HEK293 (cell line): ENCODE measurements around the gene MLEC.

Source experiments
- GLI2 ChIP-seq: fragments of 450-650 bp; formaldehyde crosslinking; IDR thresholded peaks from 2 replicates; pipeline ENCODE4; 2017; ENCODE audit warnings: missing biosample characterization, missing genetic modification characterization, low read depth, borderline replicate concordance
- HIC1 ChIP-seq: fragments of 450-650 bp; formaldehyde crosslinking; IDR thresholded peaks from 2 replicates; pipeline ENCODE4 v1.5.1; 2016; ENCODE audit warnings: missing biosample characterization, missing genetic modification characterization
- HOXA7 ChIP-seq: sonication (generic); formaldehyde crosslinking; IDR thresholded peaks from 2 replicates; pipeline ENCODE4 v1.8.1; 2022; ENCODE audit warnings: missing genetic modification reagents, borderline replicate concordance
- PBX3 ChIP-seq: sonication (generic); formaldehyde crosslinking; IDR thresholded peaks from 2 replicates; pipeline ENCODE4 v1.8.1; 2022; ENCODE audit warnings: mild to moderate bottlenecking, moderate library complexity, missing genetic modification reagents
- PRDM6 ChIP-seq: fragments of 450-650 bp; formaldehyde crosslinking; IDR thresholded peaks from 2 replicates; pipeline ENCODE4 v1.5.1; 2017; ENCODE audit warnings: missing biosample characterization, missing genetic modification characterization
- SCRT1 ChIP-seq: fragments of 450-650 bp; formaldehyde crosslinking; IDR thresholded peaks from 2 replicates; pipeline ENCODE4 v1.5.1; 2016; ENCODE audit warnings: missing biosample characterization, missing genetic modification characterization, borderline replicate concordance
- SETDB1 ChIP-seq: IDR thresholded peaks from one replicate; pipeline ENCODE4 v1.6.1; 2017; ENCODE audit warnings: mild to moderate bottlenecking, low read length, moderate library complexity, mixed read lengths; ENCODE audit not compliant: insufficient read length
- TSHZ1 ChIP-seq: fragments of 450-650 bp; formaldehyde crosslinking; IDR thresholded peaks from 2 replicates; pipeline ENCODE4 v1.5.1; 2016; ENCODE audit warnings: missing biosample characterization, missing genetic modification characterization, borderline replicate concordance
- WT1 ChIP-seq: fragments of 450-650 bp; formaldehyde crosslinking; IDR thresholded peaks from 2 replicates; pipeline ENCODE4 v1.5.1; 2016; ENCODE audit warnings: missing biosample characterization, missing genetic modification characterization
- ZBTB10 ChIP-seq: fragments of 450-650 bp; formaldehyde crosslinking; IDR thresholded peaks from 2 replicates; pipeline ENCODE4 v1.5.1; 2016; ENCODE audit warnings: missing biosample characterization, missing genetic modification characterization
- ZFP37 ChIP-seq: fragments of 450-650 bp; formaldehyde crosslinking; IDR thresholded peaks from 2 replicates; pipeline ENCODE4 v1.5.1; 2016; ENCODE audit warnings: missing biosample characterization, missing genetic modification characterization
- ZFP41 ChIP-seq: fragments of 450-650 bp; formaldehyde crosslinking; IDR thresholded peaks from 2 replicates; pipeline ENCODE4 v1.5.1; 2016; ENCODE audit warnings: missing biosample characterization, missing genetic modification characterization, borderline replicate concordance
- ZNF16 ChIP-seq: fragments of 450-650 bp; formaldehyde crosslinking; IDR thresholded peaks from 2 replicates; pipeline ENCODE4 v1.5.1; 2016; ENCODE audit warnings: low read depth, missing biosample characterization, missing genetic modification characterization
- ZNF18 ChIP-seq: fragments of 450-650 bp; formaldehyde crosslinking; IDR thresholded peaks from 2 replicates; pipeline ENCODE4 v1.5.1; 2016; ENCODE audit warnings: missing biosample characterization, missing genetic modification characterization
- ZNF202 ChIP-seq: fragments of 450-650 bp; formaldehyde crosslinking; IDR thresholded peaks from 2 replicates; pipeline ENCODE4 v1.5.1; 2016; ENCODE audit warnings: missing biosample characterization, missing genetic modification characterization, borderline replicate concordance
- ZNF24 ChIP-seq: fragments of 450-650 bp; formaldehyde crosslinking; IDR thresholded peaks from 2 replicates; pipeline ENCODE4 v1.5.1; 2016; ENCODE audit warnings: missing biosample characterization, missing genetic modification characterization
- ZNF416 ChIP-seq: fragments of 450-650 bp; formaldehyde crosslinking; IDR thresholded peaks from 2 replicates; pipeline ENCODE4 v1.5.1; 2016; ENCODE audit warnings: missing biosample characterization, missing genetic modification characterization
- ZNF473 ChIP-seq: fragments of 450-650 bp; formaldehyde crosslinking; IDR thresholded peaks from 2 replicates; pipeline ENCODE4 v1.5.1; 2017; ENCODE audit warnings: missing biosample characterization, missing genetic modification characterization
- ZNF501 ChIP-seq: fragments of 450-650 bp; formaldehyde crosslinking; IDR thresholded peaks from 2 replicates; pipeline ENCODE4 v1.5.1; 2016; ENCODE audit warnings: missing biosample characterization, missing genetic modification characterization
- ZNF585B ChIP-seq: fragments of 450-650 bp; formaldehyde crosslinking; IDR thresholded peaks from 2 replicates; pipeline ENCODE4 v1.5.1; 2016; ENCODE audit warnings: missing biosample characterization, missing genetic modification characterization
- ZNF600 ChIP-seq: fragments of 450-650 bp; formaldehyde crosslinking; IDR thresholded peaks from 2 replicates; pipeline ENCODE4 v1.5.1; 2016; ENCODE audit warnings: missing biosample characterization, missing genetic modification characterization
- ZNF626 ChIP-seq: fragments of 450-650 bp; sonication (Bioruptor Pico); formaldehyde crosslinking; IDR thresholded peaks from 2 replicates; pipeline ENCODE4 v1.5.1; 2018; ENCODE audit warnings: missing biosample characterization, missing genetic modification characterization, inconsistent platforms
- ZNF670 ChIP-seq: fragments of 450-650 bp; formaldehyde crosslinking; IDR thresholded peaks from 2 replicates; pipeline ENCODE4 v1.5.1; 2016; ENCODE audit warnings: missing biosample characterization, missing genetic modification characterization, low read depth
- ZNF704 ChIP-seq: fragments of 450-650 bp; formaldehyde crosslinking; IDR thresholded peaks from 2 replicates; pipeline ENCODE4 v1.5.1; 2016; ENCODE audit warnings: missing biosample characterization, missing genetic modification characterization
- ZNF768 ChIP-seq: fragments of 450-650 bp; formaldehyde crosslinking; IDR thresholded peaks from 2 replicates; pipeline ENCODE4 v1.5.1; 2018; ENCODE audit warnings: missing biosample characterization, mild to moderate bottlenecking, missing genetic modification characterization
- ZNF776 ChIP-seq: fragments of 450-650 bp; formaldehyde crosslinking; IDR thresholded peaks from 2 replicates; pipeline ENCODE4 v1.5.0; 2017; ENCODE audit warnings: missing biosample characterization, missing genetic modification characterization, borderline replicate concordance

MLEC gene

GRCh38 chr12:120686151-120686689 is 729 bp upstream of the MLEC start (continued):
- TF ChIP-seq ZNF18 (no peak), ZNF416 (tag by site-specific recombination) (no peak), ZNF202 (tag by site-specific recombination) (no peak), ZNF24 (no peak), ZNF704 (tag by site-specific recombination) (no peak), ZNF473 (tag by site-specific recombination) (no peak), PBX3 (CRISPR knock-in tag) (no peak), GLI2 (tag by site-specific recombination) (no peak), HOXA7 (no peak), ZNF776 (tag by site-specific recombination) (no peak), ZNF768 (tag by site-specific recombination) (no peak), PRDM6 (tag by site-specific recombination) (no peak), ZNF626 (tag by site-specific recombination) (no peak), ZNF600 (tag by site-specific recombination) (peak; percentile 80), HIC1 (tag by site-specific recombination) (peak; percentile 91), ZNF670 (tag by site-specific recombination) (no peak), ZFP37 (no peak), WT1 (peak; percentile 7; the same call in 1 of the 2 replicates), ZBTB10 (tag by site-specific recombination) (no peak), ZNF585B (tag by site-specific recombination) (no peak), SETDB1 (no peak), ZNF16 (no peak), ZNF501 (tag by site-specific recombination) (no peak), SCRT1 (tag by site-specific recombination) (no peak), TSHZ1 (tag by site-specific recombination) (no peak), ZFP41 (tag by site-specific recombination) (no peak)
